ENCODE results near the gene CAPN11.
"Not testable (repeated sequence)": the region's sequence is repeated elsewhere in the genome, so short reads cannot be mapped to it uniquely, and the experiment has no call there.

The CAPN11 gene

DNA sequence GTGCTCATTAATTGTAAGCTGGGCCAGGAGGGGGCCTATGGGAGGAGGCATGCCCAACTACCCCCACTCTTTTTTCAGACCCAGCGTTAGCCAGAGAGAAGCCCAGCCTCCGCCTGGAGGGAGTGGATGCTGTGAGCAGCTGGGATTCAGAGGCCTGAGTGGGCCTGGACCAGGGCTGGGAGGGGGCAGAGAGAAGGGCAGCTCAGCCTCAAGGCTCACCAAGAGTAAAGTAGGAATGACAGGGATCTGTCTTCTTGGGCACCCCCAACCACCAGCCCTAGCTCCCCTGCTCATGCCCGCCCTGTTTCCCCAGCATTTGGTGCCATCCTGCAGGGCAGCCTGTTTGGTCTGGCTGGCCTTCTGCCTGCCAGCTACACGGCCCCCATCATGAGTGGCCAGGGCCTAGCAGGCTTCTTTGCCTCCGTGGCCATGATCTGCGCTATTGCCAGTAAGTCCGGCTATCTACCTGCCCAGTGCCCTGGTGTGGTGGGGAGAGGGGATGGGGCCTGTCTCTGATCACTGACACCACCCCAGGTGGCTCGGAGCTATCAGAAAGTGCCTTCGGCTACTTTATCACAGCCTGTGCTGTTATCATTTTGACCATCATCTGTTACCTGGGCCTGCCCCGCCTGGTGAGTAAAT is 71.5 kb downstream of the CAPN11 start:
- Histone ChIP-seq H3K27ac (ENCODE audit: low read length) (no peak overlapping the region), H3K9ac (ENCODE audit: low read depth, low read length) (no peak overlapping the region), H3K79me2 (ENCODE audit: insufficient read depth, low read length) (peaks cover 8% of the 10 kb centered on the region), H3K9me3 (ENCODE audit: insufficient read depth, low read length, severe bottlenecking) (no peaks in the 10 kb centered on the region), H3K4me2 (ENCODE audit: insufficient read depth, low read length) (no peak overlapping the region), H3K4me1 (ENCODE audit: insufficient read depth, low read length) (peaks cover 21% of the 10 kb centered on the region), H3K36me3 (ENCODE audit: insufficient read depth, low read length) (peaks cover 66% of the 10 kb centered on the region), H4K20me1 (ENCODE audit: insufficient read depth, low read length) (peaks cover 22% of the 10 kb centered on the region), H3K4me3 (ENCODE audit: low read depth in 1 of 2, low read length in 2 of 2) (no peak overlapping the region), H3K27me3 (ENCODE audit: insufficient read depth, low read length, poor library complexity) (no peaks in the 10 kb centered on the region), H2AFZ (ENCODE audit: low read depth, low read length) (no peak overlapping the region)
- no peak for DNase-seq
- ATAC-seq (ENCODE audit: insufficient read depth, low read depth): no peak
- TF ChIP-seq, protein P1, sequence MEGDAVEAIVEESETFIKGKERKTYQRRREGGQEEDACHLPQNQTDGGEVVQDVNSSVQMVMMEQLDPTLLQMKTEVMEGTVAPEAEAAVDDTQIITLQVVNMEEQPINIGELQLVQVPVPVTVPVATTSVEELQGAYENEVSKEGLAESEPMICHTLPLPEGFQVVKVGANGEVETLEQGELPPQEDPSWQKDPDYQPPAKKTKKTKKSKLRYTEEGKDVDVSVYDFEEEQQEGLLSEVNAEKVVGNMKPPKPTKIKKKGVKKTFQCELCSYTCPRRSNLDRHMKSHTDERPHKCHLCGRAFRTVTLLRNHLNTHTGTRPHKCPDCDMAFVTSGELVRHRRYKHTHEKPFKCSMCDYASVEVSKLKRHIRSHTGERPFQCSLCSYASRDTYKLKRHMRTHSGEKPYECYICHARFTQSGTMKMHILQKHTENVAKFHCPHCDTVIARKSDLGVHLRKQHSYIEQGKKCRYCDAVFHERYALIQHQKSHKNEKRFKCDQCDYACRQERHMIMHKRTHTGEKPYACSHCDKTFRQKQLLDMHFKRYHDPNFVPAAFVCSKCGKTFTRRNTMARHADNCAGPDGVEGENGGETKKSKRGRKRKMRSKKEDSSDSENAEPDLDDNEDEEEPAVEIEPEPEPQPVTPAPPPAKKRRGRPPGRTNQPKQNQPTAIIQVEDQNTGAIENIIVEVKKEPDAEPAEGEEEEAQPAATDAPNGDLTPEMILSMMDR (IDR thresholded peaks at IDR 0.05; ENCODE audit: borderline replicate concordance, extremely low read depth, low read length, poor library complexity, severe bottlenecking): no peak
- TF ChIP-seq EZH2 (IDR thresholded peaks at IDR 0.05; ENCODE audit: borderline replicate concordance, low read depth, low read length, severe bottlenecking): no peak

DNA sequence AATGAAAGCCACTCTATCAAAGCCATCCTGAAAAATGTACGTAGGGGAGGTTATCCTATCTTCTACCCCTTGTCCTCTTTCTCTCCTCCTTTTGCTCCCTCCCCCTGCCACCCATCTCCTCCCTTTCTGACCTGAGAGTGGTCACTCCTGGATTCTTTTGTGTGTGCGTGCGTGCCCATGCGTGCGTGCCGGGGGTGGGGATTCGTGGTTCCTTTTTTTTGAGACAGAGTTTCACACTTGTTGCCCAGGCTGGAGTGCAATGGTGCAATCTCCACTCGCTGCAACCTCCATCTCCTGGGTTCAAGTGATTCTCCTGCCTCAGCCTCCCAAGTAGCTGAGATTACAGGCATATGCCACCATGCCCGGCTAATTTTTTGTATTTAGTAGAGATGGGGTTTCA is 72.8 kb downstream of the CAPN11 start:
- H3K79me2 ChIP-seq (ENCODE audit: insufficient read depth, low read length); DNase-seq; H2AFZ ChIP-seq (ENCODE audit: low read depth, low read length); H3K27me3 ChIP-seq (ENCODE audit: insufficient read depth, low read length, poor library complexity); H3K4me3 ChIP-seq (ENCODE audit: low read depth in 1 of 2, low read length in 2 of 2); H3K27ac ChIP-seq (ENCODE audit: low read length); H3K4me1 ChIP-seq (ENCODE audit: insufficient read depth, low read length); H3K4me2 ChIP-seq (ENCODE audit: insufficient read depth, low read length); H3K9ac ChIP-seq (ENCODE audit: low read depth, low read length); ATAC-seq (ENCODE audit: insufficient read depth, low read depth); H3K9me3 ChIP-seq (ENCODE audit: insufficient read depth, low read length, severe bottlenecking): not testable (repeated sequence)
- peaks cover 15% of the 10 kb centered on the region; the same call in 1 of the 2 replicates for H4K20me1 ChIP-seq (ENCODE audit: insufficient read depth, low read length)
- peaks cover 63% of the 10 kb centered on the region for H3K36me3 ChIP-seq (ENCODE audit: insufficient read depth, low read length)

DNA sequence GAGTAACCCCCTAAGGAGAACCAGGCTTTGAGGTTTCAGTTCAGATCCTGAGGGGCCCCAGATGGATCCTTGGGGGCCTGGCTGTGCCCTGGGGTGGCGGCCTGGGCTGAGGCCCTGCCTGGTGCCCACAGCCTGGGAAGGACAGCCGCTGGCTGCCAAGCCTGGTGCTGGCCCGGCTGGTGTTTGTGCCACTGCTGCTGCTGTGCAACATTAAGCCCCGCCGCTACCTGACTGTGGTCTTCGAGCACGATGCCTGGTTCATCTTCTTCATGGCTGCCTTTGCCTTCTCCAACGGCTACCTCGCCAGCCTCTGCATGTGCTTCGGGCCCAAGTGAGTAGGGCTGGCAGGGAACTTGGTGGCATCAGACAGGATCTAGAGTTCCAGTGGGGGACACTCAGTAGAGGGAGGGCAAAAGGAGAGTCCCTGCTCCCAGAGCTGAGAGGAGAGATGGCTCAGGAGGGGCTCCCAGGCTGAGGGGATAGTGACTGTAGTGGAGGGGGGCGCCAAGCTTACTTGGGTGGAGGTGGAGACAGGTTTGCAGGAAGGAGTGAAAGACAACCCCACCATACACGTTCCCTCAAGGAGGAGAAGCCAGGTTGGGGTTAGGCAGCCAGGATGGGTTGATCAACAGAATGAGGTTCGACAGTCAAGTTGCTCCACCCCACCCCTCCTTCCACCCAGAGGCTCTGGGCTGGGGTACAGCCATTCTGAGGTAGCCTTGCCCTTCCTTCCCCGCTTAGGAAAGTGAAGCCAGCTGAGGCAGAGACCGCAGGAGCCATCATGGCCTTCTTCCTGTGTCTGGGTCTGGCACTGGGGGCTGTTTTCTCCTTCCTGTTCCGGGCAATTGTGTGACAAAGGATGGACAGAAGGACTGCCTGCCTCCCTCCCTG is 74.3 kb downstream of the CAPN11 start:
- Histone ChIP-seq H2AFZ (ENCODE audit: low read depth, low read length) (no peak overlapping the region), H4K20me1 (ENCODE audit: insufficient read depth, low read length) (peaks cover 2% of the 10 kb centered on the region; the same call in 1 of the 2 replicates), H3K4me3 (ENCODE audit: low read depth in 1 of 2, low read length in 2 of 2) (no peak overlapping the region), H3K4me1 (ENCODE audit: insufficient read depth, low read length) (peaks cover 10% of the 10 kb centered on the region), H3K27me3 (ENCODE audit: insufficient read depth, low read length, poor library complexity) (no peaks in the 10 kb centered on the region), H3K79me2 (ENCODE audit: insufficient read depth, low read length) (no peaks in the 10 kb centered on the region), H3K9ac (ENCODE audit: low read depth, low read length) (no peak overlapping the region), H3K27ac (ENCODE audit: low read length) (no peak overlapping the region), H3K36me3 (ENCODE audit: insufficient read depth, low read length) (peaks cover 63% of the 10 kb centered on the region), H3K4me2 (ENCODE audit: insufficient read depth, low read length) (no peak overlapping the region), H3K9me3 (ENCODE audit: insufficient read depth, low read length, severe bottlenecking) (no peaks in the 10 kb centered on the region)
- no peak for ATAC-seq (ENCODE audit: insufficient read depth, low read depth)
- TF ChIP-seq EZH2 (IDR thresholded peaks at IDR 0.05; ENCODE audit: borderline replicate concordance, low read depth, low read length, severe bottlenecking): no peak
- TF ChIP-seq, protein P1 (IDR thresholded peaks at IDR 0.05; ENCODE audit: borderline replicate concordance, extremely low read depth, low read length, poor library complexity, severe bottlenecking): no peak
- no peak for DNase-seq

- ATAC-seq (ENCODE audit: insufficient read depth, low read depth) (no peak), DNase-seq (no peak)
- Histone ChIP-seq H3K9ac (ENCODE audit: low read depth, low read length) (no peak overlapping the region), H3K79me2 (ENCODE audit: insufficient read depth, low read length) (no peaks in the 10 kb centered on the region), H4K20me1 (ENCODE audit: insufficient read depth, low read length) (no peaks in the 10 kb centered on the region; the same call in 1 of the 2 replicates), H3K4me1 (ENCODE audit: insufficient read depth, low read length) (peaks cover 16% of the 10 kb centered on the region), H2AFZ (ENCODE audit: low read depth, low read length) (no peak overlapping the region), H3K27ac (ENCODE audit: low read length) (no peak overlapping the region), H3K4me2 (ENCODE audit: insufficient read depth, low read length) (no peak overlapping the region), H3K27me3 (ENCODE audit: insufficient read depth, low read length, poor library complexity) (no peaks in the 10 kb centered on the region), H3K9me3 (ENCODE audit: insufficient read depth, low read length, severe bottlenecking) (no peaks in the 10 kb centered on the region), H3K4me3 (ENCODE audit: low read depth in 1 of 2, low read length in 2 of 2) (no peak overlapping the region), H3K36me3 (ENCODE audit: insufficient read depth, low read length) (peaks cover 56% of the 10 kb centered on the region)
- TF ChIP-seq EZH2 (IDR thresholded peaks at IDR 0.05; ENCODE audit: borderline replicate concordance, low read depth, low read length, severe bottlenecking): no peak
- TF ChIP-seq, protein P1 (IDR thresholded peaks at IDR 0.05; ENCODE audit: borderline replicate concordance, extremely low read depth, low read length, poor library complexity, severe bottlenecking): no peak
Observed at GRCh38 chr6:44233567-44234100, 75.0 kb downstream of the CAPN11 start.

Measured in DND-41 (cell line).